ENCODE results near the gene ENPP7. TPM values are rescaled to one million over a fixed set of nuclear protein-coding genes. Genes with fewer than 3 reads are reported as not detected.

The ENPP7 gene
- polyA plus RNA-seq, 3 donors = 2.4 to 6.0 (median 2.4) TPM

- DNase-seq (ENCODE audit: low read depth in 3 of 3, low spot score in 2 of 3) = no peak
Observed at GRCh38 chr17:79789943-79790804, 59.4 kb downstream of the ENPP7 start.

- no peak for DNase-seq (ENCODE audit: low read depth in 3 of 3, low spot score in 2 of 3)
Observed at GRCh38 chr17:79790805-79791734, 60.3 kb downstream of the ENPP7 start.

GRCh38 chr17:79791735-79792161 is 61.0 kb downstream of the ENPP7 start:
- DNase-seq (ENCODE audit: low read depth in 3 of 3, low spot score in 2 of 3) = no peak

Other genes with a start within 250 kb of the ENPP7 start
- 1 to 10 TPM in 2 of 3 donors, under 1 TPM in 1; 0.79 to 2.0 (median 1.6) TPM for gene RBFOX3, start 119.9 kb upstream of the ENPP7 start, polyA plus RNA-seq (ENCODE audit: insufficient read length in 3 of 3)
- gene CBX2, start 47.2 kb downstream of the ENPP7 start, polyA plus RNA-seq (ENCODE audit: insufficient read length in 3 of 3) = 10 to 100 TPM; 20.3 to 21.3 (median 20.9) TPM
- 10 to 100 TPM; 10.3 to 12.3 (median 10.3) TPM for gene CBX8, start 66.1 kb downstream of the ENPP7 start, polyA plus RNA-seq (ENCODE audit: insufficient read length in 3 of 3)
- 10 to 100 TPM in 2 of 3 donors, 1 to 10 TPM in 1; 8.7 to 11.4 (median 11.2) TPM for gene CBX4, start 108.5 kb downstream of the ENPP7 start, polyA plus RNA-seq (ENCODE audit: insufficient read length in 3 of 3)

Measured in right renal cortex interstitium (tissue), 3 donors.